M059J (cell line): ENCODE data around the gene GAS6. TPM values are rescaled to one million over a fixed set of nuclear protein-coding genes. Genes with fewer than 3 reads are reported as not detected.
"Not testable (repeated sequence)": the region's sequence is repeated elsewhere in the genome, so short reads cannot be mapped to it uniquely, and the experiment has no call there.

ENCODE experiments used
- DNase-seq: peaks from one replicate; pipeline ENCODE4 v3.0.0-alpha.2; 2012; ENCODE audit warnings: low read depth
- total RNA-seq: library from RNA; depleted of rRNA; stranded (reverse); fragments of >200 nt; shearing (Covaris generic); gene quantifications from 2 replicates; pipeline ENCODE4 v1.2.3, GENCODE V29; 2014

Gene GAS6
- total RNA-seq, 1 experiment from 2014 or later = 99.1 TPM

DNA sequence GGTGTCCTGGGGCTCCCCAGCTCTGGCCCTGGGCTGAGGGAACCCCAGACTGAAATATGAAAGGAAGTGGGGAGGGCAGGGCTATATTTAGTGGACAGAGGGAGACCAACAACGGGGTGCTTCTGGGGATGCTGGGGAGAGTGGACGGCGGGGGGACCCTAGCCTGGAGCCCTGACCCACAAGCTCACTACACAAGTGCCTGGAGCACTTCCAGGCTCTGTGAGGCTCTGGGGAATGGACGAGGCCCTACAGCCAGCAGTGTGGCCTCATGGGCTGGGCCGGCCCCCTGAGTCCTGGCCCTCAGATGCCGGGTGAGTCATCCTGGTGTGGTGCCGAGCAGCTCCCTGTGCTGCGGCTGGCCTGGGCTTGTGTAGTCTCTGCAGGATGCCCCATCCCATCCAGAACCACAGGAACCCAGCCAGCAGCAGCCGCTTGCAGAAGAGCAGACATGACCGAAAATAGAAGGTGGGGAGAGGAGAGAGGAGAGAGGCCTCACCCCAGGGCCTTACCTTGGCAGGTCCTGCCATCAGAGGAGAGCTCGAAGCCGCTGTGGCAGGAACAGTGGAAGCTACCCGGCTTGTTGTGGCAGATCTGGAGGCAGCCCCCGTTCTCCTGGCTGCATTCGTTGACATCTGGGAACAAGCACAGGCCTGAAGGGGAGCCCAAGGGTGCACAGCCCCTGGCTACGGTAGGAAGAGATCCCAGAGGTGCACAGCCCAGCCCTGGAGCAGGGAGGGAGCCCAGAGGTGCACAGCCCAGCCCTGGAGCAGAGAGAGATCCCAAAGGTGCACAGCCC lies 26.1 kb downstream of the GAS6 start:
- peak; percentile 96 for DNase-seq

GRCh38 chr13:113836768-113837559 lies 26.9 kb downstream of the GAS6 start:
- peak; percentile 63 for DNase-seq

DNA sequence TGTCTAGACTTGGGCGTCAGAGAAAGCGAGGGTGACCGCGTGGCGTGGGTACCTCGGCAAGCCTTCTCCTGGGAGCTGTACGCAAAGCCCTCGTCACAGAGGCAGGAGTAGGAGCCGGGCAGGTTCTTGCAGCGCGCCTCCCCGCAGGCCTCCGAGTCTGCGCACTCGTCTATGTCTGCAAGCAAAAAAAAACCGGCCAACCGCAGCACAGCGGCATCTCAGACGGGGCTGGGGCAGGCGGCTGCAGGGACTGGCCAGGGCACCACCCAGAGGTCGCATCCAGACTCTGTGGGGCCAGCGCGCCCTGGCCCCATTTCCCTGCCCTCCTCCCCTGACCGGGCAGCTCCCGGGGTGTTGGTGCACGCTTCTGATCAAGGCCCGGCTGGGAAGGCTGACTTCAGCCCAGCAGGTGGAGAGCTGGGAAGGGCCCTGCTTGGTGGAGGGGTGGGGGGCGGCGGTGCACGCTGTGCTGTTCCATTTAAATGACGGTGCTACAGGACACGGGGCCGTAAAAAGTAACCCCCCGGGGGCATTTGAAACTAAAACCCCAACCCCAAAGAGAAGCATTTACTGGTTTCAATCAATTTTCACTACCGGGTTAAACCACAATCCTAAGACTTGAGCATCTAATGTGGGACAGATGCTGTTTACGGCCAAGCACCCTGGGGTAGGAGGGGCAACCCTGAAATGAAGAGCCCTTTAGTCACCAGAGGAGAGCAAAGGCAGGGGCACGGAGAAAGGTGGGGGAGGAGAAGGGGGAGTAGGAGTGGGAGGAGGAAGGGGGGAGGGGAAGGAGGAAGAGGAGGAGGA lies 28.2 kb downstream of the GAS6 start:
- no peak for DNase-seq

GRCh38 chr13:113834496-113835200 lies 29.2 kb downstream of the GAS6 start:
- DNase-seq = no peak

DNA sequence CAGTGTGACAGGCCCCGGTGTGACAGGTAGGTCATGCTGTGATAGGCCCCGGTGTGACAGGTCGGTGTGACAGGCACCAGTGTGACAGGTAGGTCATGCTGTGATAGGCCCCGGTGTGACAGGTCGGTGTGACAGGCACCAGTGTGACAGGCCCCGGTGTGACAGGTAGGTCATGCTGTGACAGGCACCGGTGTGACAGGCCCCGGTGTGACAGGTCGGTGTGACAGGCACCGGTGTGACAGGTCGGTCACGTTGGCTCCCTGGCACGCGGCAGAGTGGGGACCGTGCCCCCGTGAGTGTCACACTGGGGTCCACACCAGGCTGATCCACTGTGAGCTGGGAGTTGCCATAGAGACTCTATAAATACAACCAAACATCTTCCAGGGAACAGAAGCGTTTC lies 29.9 kb downstream of the GAS6 start:
- DNase-seq = not testable (repeated sequence)

- no peak for DNase-seq
These were observed 30.6 kb downstream of the GAS6 start for GRCh38 chr13:113833111-113833830.

- no peak for DNase-seq
These were observed 31.2 kb downstream of the GAS6 start for GRCh38 chr13:113832631-113833030.

DNA sequence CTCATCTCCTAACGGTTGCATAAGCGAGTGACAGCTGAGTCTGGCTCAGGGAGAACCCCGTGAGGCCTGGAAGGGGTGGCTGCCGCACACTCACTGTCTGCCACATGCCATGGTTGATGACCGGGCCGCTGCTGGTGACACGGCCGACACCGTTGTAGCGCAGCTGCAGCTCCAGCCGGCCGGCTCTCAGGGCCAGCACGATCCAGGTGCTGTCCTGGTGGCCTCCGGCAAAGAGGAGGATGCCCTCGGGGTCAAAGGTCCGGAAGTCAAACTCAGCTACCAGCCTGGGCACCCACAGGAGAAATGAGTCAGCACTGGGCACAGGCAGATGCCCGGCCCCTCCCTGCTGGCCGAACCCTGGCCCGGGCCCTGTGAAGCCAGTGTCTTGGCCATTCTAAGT lies 31.7 kb downstream of the GAS6 start:
- peak; percentile 34 for DNase-seq

DNA sequence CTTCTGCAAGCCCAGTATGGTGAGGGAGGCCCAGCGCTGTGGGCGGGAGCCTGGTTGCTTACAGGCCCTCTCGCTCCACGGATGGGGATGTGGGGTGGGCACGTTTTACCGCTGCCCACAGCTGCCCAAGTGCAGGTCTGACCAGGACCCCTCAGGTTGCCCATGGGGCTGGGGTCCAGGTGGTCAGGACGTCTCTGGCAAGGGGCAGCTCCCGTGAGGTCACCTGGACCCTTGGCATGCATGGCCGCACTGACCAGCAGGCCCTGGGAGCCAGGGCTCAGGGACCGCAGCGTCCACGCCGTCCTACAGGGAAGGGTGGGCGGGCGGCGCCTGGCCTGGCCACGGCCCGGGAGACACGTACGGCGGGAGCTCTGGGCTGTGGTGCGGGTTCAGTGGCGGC lies 32.8 kb downstream of the GAS6 start:
- no peak for DNase-seq

DNA sequence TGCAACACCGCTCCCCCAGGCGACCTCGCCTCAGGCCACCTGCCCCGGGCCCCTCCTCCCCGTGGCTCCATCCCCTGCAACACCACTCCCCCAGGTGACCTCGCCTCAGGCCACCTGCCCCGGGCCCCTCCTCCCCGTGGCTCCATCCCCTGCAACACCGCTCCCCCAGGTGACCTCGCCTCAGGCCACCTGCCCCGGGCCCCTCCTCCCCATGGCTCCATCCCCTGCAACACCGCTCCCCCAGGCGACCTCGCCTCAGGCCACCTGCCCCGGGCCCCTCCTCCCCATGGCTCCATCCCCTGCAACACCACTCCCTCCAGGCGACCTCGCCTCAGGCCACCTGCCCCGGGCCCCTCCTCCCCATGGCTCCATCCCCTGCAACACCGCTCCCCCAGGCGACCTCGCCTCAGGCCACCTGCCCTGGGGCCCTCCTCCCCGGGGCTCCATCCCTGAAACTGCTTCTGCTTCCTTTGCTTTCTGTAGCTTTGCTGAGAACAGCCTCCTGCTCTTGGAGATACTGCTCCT lies 33.4 kb downstream of the GAS6 start:
- DNase-seq = not testable (repeated sequence)

GRCh38 chr13:113828282-113828825 lies 35.5 kb downstream of the GAS6 start:
- DNase-seq = no peak

GRCh38 chr13:113827021-113827420 lies 36.9 kb downstream of the GAS6 start:
- no peak for DNase-seq

- DNase-seq = not testable (repeated sequence)
These were observed 37.4 kb downstream of the GAS6 start for GRCh38 chr13:113826446-113826845.

- DNase-seq = no peak
These were observed 38.0 kb downstream of the GAS6 start for GRCh38 chr13:113825841-113826240.

DNA sequence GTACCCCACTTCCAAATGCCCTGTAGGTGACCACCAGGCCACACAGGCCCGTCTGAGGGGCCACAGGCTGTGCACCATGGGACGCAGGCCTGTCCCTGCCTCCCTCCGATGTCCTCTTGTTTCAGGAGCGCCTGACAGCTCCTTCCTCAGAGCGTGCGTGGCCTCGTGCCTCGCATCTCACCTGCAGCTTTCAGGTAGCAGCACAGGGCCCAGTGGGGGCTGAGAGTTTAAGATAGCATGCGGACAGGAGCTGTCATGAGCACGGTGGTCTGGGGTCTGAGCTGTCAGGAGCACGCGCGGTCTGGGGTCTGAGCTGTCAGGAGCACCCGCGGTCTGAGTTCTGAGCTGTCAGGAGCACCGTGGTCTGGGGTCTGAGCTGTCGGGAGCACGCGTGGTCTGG lies 40.1 kb downstream of the GAS6 start:
- DNase-seq = no peak

DNA sequence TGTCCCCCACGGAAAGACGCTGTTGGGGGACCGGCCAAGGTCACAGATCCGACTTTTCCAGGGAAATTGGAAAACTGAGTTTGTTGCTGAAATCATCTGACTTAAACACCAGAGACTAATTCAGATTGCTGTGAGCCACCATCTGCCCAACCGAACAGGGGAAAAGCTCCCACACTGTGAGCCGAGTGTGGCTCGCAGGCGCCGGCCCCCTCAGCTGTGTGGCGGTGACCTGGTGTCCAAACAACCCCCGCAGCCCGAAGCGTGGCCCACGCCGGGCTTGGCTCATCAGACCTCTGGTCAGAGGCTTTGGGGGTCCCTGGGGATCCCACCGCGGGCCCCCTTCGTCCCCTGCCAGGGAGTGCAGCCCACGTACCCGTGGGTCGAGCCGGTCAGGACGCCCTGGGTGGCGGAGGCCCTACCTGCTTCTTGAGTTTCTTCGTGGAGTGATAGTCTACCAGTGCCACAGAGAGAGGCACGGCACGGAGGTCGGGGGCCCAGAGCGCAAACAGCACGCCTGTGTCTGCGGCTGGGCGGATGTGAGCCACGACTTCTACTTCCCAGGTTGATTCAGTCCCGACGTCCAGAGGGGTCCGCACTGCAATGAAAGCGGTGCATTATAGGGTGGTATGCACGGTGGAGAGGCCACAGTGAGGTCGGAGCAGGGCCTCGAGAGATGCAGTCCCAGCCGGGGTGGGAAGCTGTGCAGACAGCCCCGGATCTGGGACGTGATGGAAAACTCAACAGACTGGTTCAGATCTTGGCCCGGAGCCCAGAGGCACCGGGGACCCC lies 40.7 kb downstream of the GAS6 start:
- no peak for DNase-seq

- DNase-seq = no peak
These were observed 41.6 kb downstream of the GAS6 start for GRCh38 chr13:113822266-113822665.

GRCh38 chr13:113821847-113822246 lies 42.0 kb downstream of the GAS6 start:
- no peak for DNase-seq

GRCh38 chr13:113820813-113821651 lies 42.8 kb downstream of the GAS6 start:
- peak; percentile 97 for DNase-seq
